Common myeloid progenitor, CD34-positive (primary cell): Measurements from ENCODE around the gene ENTPD7.

Experiments
- CTCF ChIA-PET: fragments of 350-600 bp; sonication (Branson Sonifier 250); formaldehyde crosslinking; loops from one replicate; lab custom pipeline; 2021; ENCODE audit warnings: antibody characterized with exemption; lab: Charles Lee
- POLR2A ChIA-PET: fragments of 350-600 bp; sonication (Branson Sonifier 250); formaldehyde crosslinking; loops from one replicate; lab custom pipeline; 2021; ENCODE audit warnings: antibody characterized with exemption; lab: Charles Lee
- DNase-seq, 3 donors: peaks; one replicate each; pipeline versions ENCODE4 v3.0.0 to v3.0.0-alpha.2; 2013
- H3K27ac ChIP-seq, 2 experiments: 1 replicate in 1 of 2; 2 replicates in 1 of 2; pipeline ENCODE4 v1.7.0; 2013; ENCODE audit warnings: inconsistent platforms in 2 of 2, low read length in 2 of 2, mild to moderate bottlenecking in 2 of 2, low read depth in 1 of 2, moderate library complexity in 1 of 2; ENCODE audit not compliant: severe bottlenecking in 2 of 2, insufficient read depth in 1 of 2, poor library complexity in 1 of 2
- H3K27me3 ChIP-seq, 5 experiments: replicated peaks in 2 of 5; 1 replicate in 3 of 5; 2 replicates in 2 of 5; pipeline versions ENCODE4 v1.6.1 to v1.7.0; 2013; ENCODE audit warnings: low read length in 4 of 5, mild to moderate bottlenecking in 2 of 5, moderate library complexity in 2 of 5, inconsistent platforms in 1 of 5; ENCODE audit not compliant: insufficient read depth in 5 of 5, control insufficient read depth in 4 of 5
- H3K36me3 ChIP-seq, 4 experiments: 1 replicate in 2 of 4; 2 replicates in 2 of 4; pipeline versions ENCODE4 v1.6.1 to v1.7.0; 2013; ENCODE audit warnings: low read length in 3 of 4, control low read depth in 1 of 4, mild to moderate bottlenecking in 1 of 4; ENCODE audit not compliant: control insufficient read depth in 4 of 4, insufficient read depth in 4 of 4
- H3K4me1 ChIP-seq, 4 experiments: 1 replicate in 3 of 4; 2 replicates in 1 of 4; pipeline versions ENCODE4 v1.6.1 to v1.7.1; 2013; ENCODE audit warnings: low read length in 3 of 4, mild to moderate bottlenecking in 3 of 4, control low read depth in 1 of 4, inconsistent platforms in 1 of 4, moderate library complexity in 1 of 4; ENCODE audit not compliant: control insufficient read depth in 4 of 4, insufficient read depth in 4 of 4; ENCODE audit errors: control extremely low read depth in 1 of 4
- H3K4me3 ChIP-seq, 7 experiments: 1 replicate in 4 of 7; 2 replicates in 3 of 7; pipeline versions ENCODE4 v1.5.1 to v1.7.0; 2013; ENCODE audit warnings: mild to moderate bottlenecking in 7 of 7, low read length in 6 of 7, moderate library complexity in 6 of 7, inconsistent platforms in 2 of 7, low read depth in 2 of 7, control low read depth in 1 of 7; ENCODE audit not compliant: insufficient read depth in 4 of 7, control insufficient read depth in 1 of 7; ENCODE audit errors: extremely low read depth in 1 of 7
- H3K9me3 ChIP-seq, 5 experiments: 1 replicate in 4 of 5; 2 replicates in 1 of 5; pipeline versions ENCODE4 v1.6.1 to v1.7.1; 2013; ENCODE audit warnings: low read length in 4 of 5, mild to moderate bottlenecking in 2 of 5, inconsistent platforms in 1 of 5, low read depth in 1 of 5, moderate library complexity in 1 of 5; ENCODE audit not compliant: control insufficient read depth in 4 of 5, insufficient read depth in 2 of 5; ENCODE audit errors: control extremely low read depth in 1 of 5
- WGBS: methylation state at CpG from one replicate; pipeline ENCODE4 v1.1.5; 2013; ENCODE audit not compliant: insufficient coverage; 5-methylcytosine and 5-hydroxymethylcytosine counted together

The ENTPD7 gene

GRCh38 chr10:99681553-99681952, 22.2 kb downstream of the ENTPD7 start:
- peak in 1 of 3 donors; percentile 13 for DNase-seq
- WGBS: 73% methylated on average over 4 of the region's 4 CpGs
- no peaks in the 10 kb centered on the region for H3K9me3 ChIP-seq
- H3K27ac ChIP-seq: no peak overlapping the region
- H3K27me3 ChIP-seq: no peaks in the 10 kb centered on the region
- H3K4me1 ChIP-seq: peaks cover 5 to 36% (median 19%) of the 10 kb centered on the region in 4 experiments
- POLR2A ChIA-PET: interaction anchor here (0.7 kb wide), 1 partner anchor 69 kb away, joined by 3 read pairs; no protein-coding TSS in a partner anchor
- peaks cover 2 to 18% (median 12%) of the 10 kb centered on the region in 4 experiments for H3K36me3 ChIP-seq
- CTCF ChIA-PET: interaction anchor here (1.0 to 1.6 kb wide), 2 partner anchors 9 to 34 kb away, joined by 3 to 6 read pairs; no protein-coding TSS in a partner anchor
- no peak overlapping the region for H3K4me3 ChIP-seq

- Histone ChIP-seq H3K4me3 (no peak overlapping the region), H3K27ac (no peak overlapping the region), H3K9me3 (no peaks in the 10 kb centered on the region), H3K36me3 (peaks cover 2 to 18% (median 12%) of the 10 kb centered on the region in 4 experiments), H3K27me3 (no peaks in the 10 kb centered on the region), H3K4me1 (peaks cover 5 to 37% (median 18%) of the 10 kb centered on the region in 4 experiments)
- ChIA-PET CTCF (interaction anchor here (1.0 to 1.7 kb wide), 5 partner anchors 9 to 34 kb away, joined by 3 to 6 read pairs (median 4); no protein-coding TSS in a partner anchor), POLR2A (no interaction called here)
- WGBS: no CpG with 5 or more reads among the region's 1 CpG
- no peak for DNase-seq
Observed at GRCh38 chr10:99682032-99682431, 22.7 kb downstream of the ENTPD7 start.

- peak; percentile 14 to 66 (median 55) for DNase-seq
- no peak overlapping the region for H3K4me3 ChIP-seq
- peaks cover 2 to 18% (median 12%) of the 10 kb centered on the region in 4 experiments for H3K36me3 ChIP-seq
- POLR2A ChIA-PET: no interaction called here
- CTCF ChIA-PET: interaction anchor here (0.6 to 1.7 kb wide), 6 partner anchors 18 to 67 kb away, joined by 3 to 5 read pairs (median 4); no protein-coding TSS in a partner anchor
- no CpG with 5 or more reads among the region's 1 CpG for WGBS
- peaks cover 5 to 36% (median 20%) of the 10 kb centered on the region in 4 experiments for H3K4me1 ChIP-seq
- H3K27ac ChIP-seq: no peak overlapping the region
- H3K9me3 ChIP-seq: no peaks in the 10 kb centered on the region
- no peaks in the 10 kb centered on the region for H3K27me3 ChIP-seq
Observed at GRCh38 chr10:99682752-99683151, 23.4 kb downstream of the ENTPD7 start.

- H3K36me3 ChIP-seq: peaks cover 0 to 8% (median under 1%) of the 10 kb centered on the region in 4 experiments
- H3K4me3 ChIP-seq: peak overlapping the region in 3 of 7 experiments; percentile 6 to 45 (median 33)
- ChIA-PET POLR2A (no interaction called here), CTCF (interaction anchor here (0.9 kb wide), 1 partner anchor 50 kb away, joined by 3 read pairs; no protein-coding TSS in a partner anchor)
- H3K4me1 ChIP-seq: peaks cover 5 to 36% (median 20%) of the 10 kb centered on the region in 4 experiments
- 0% methylated on average over 1 of the region's 2 CpGs for WGBS
- no peaks in the 10 kb centered on the region for H3K27me3 ChIP-seq
- peak; percentile 83 to 98 (median 96) for DNase-seq
- no peaks in the 10 kb centered on the region for H3K9me3 ChIP-seq
- H3K27ac ChIP-seq: peak overlapping the region; percentile 34 to 67
Observed at GRCh38 chr10:99685597-99685967, 26.3 kb downstream of the ENTPD7 start.

- Histone ChIP-seq H3K4me1 (peaks cover 3 to 24% (median 16%) of the 10 kb centered on the region in 4 experiments), H3K36me3 (peaks cover 2 to 25% (median 13%) of the 10 kb centered on the region in 4 experiments), H3K27me3 (no peaks in the 10 kb centered on the region), H3K4me3 (no peak overlapping the region), H3K9me3 (no peaks in the 10 kb centered on the region), H3K27ac (no peak overlapping the region)
- WGBS: 100% methylated on average over 1 of the region's 1 CpG
- ChIA-PET POLR2A (no interaction called here), CTCF (interaction anchor here (1.2 kb wide), 1 partner anchor 22 kb away, joined by 3 read pairs; no protein-coding TSS in a partner anchor)
- DNase-seq: no peak
Observed at GRCh38 chr10:99689461-99689860, 30.2 kb downstream of the ENTPD7 start.

GRCh38 chr10:99693933-99694583, 34.7 kb downstream of the ENTPD7 start:
- ChIA-PET CTCF (no interaction called here), POLR2A (no interaction called here)
- DNase-seq: no peak
- H3K4me3 ChIP-seq: no peak overlapping the region
- H3K4me1 ChIP-seq: no peaks in the 10 kb centered on the region
- H3K9me3 ChIP-seq: no peaks in the 10 kb centered on the region
- peaks cover 11 to 50% (median 38%) of the 10 kb centered on the region in 4 experiments for H3K36me3 ChIP-seq
- 100% methylated on average over 1 of the region's 3 CpGs for WGBS
- no peak overlapping the region for H3K27ac ChIP-seq
- no peaks in the 10 kb centered on the region for H3K27me3 ChIP-seq

- Histone ChIP-seq H3K4me1 (no peaks in the 10 kb centered on the region), H3K27ac (no peak overlapping the region), H3K36me3 (peaks cover 14 to 58% (median 43%) of the 10 kb centered on the region in 4 experiments), H3K9me3 (no peaks in the 10 kb centered on the region), H3K4me3 (no peak overlapping the region), H3K27me3 (no peaks in the 10 kb centered on the region)
- POLR2A ChIA-PET: no interaction called here
- CTCF ChIA-PET: no interaction called here
- DNase-seq: no peak
- WGBS: no CpG with 5 or more reads among the region's 6 CpGs
Observed at GRCh38 chr10:99695761-99696160, 36.5 kb downstream of the ENTPD7 start.
